Nasal cavity respiratory epithelium epithelial cell of viscerocranial mucosa (primary cell): Measurements from ENCODE around the gene CCSER1. TPM values are rescaled to one million over a fixed set of nuclear protein-coding genes. Genes with fewer than 3 reads are reported as not detected.

ENCODE experiments used
- total RNA-seq: library from RNA; depleted of rRNA; stranded (reverse); fragments of >200 nt; gene quantifications from 2 replicates; pipeline ENCODE4 v1.2.3, GENCODE V29; 2014

The CCSER1 gene
- 9.6 and 19.6 TPM in 2 replicates for total RNA-seq

DNA sequence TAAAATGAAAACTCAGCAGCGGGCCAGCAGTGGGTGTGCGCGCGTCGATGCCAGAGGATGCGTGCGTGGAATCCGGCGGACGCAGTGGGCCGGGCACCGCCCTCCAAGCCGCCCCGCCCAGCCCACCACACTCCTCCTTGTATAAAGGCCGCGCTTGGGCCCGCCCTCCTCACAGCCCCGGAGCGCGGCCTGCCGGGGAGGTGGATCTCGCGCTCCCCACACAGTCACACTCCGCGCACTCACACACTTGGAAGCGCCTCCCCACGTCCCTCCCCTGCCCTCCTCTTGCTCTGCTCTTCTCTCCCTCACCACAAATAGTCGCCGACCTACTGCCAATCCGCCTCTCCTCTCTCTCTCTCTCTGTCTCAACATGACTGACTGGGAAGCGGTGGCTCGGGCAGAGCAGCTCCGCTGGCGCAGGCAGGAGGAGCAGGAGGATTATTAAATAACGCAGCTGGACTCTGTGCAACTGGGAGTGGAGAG, at the start of gene CCSER1:
TSS of gene CCSER1 (plus strand) at position 172 of the 483 bp plus-strand sequence.

Other genes with a start within 250 kb of the CCSER1 start
- gene MMRN1, start 232.5 kb upstream of the CCSER1 start, total RNA-seq = under 0.01 and 0.07 TPM in 2 replicates